IMR-90 (cell line): ENCODE results near the gene DLX1. TPM values are rescaled to one million over a fixed set of nuclear protein-coding genes. Genes with fewer than 3 reads are reported as not detected.

Experiments
- CTCF ChIP-seq: conservative IDR thresholded peaks from 2 replicates; pipeline ENCODE4 v1.5.1; 2012; ENCODE audit warnings: mild to moderate bottlenecking, low read depth, low read length, improper control_type of control experiment
- RFX5 ChIP-seq: IDR thresholded peaks from 2 replicates; pipeline ENCODE4 v1.8.0; 2012; ENCODE audit warnings: low read depth, mild to moderate bottlenecking, low read length, moderate library complexity
- SMC3 ChIP-seq: fragments of 150-350 bp; IDR thresholded peaks from 2 replicates; pipeline ENCODE4 v1.6.1; 2016; ENCODE audit warnings: low read depth, mild to moderate bottlenecking, antibody characterized with exemption, low read length, moderate library complexity
- USF2 ChIP-seq: fragments of 150-350 bp; IDR thresholded peaks from 2 replicates; pipeline ENCODE4 v1.6.1; 2017; ENCODE audit warnings: mild to moderate bottlenecking, antibody characterized with exemption, low read length, low read depth
- polyA plus RNA-seq, 3 experiments: library from polyadenylated mRNA; depleted of rRNA; stranded (reverse); fragments of >200 nt; gene quantifications; 2 replicates each; pipeline ENCODE4 v1.2.3, GENCODE V29; 2012; ENCODE audit warnings: low replicate concordance in 1 of 3
- total RNA-seq: library from RNA; depleted of rRNA; stranded (reverse); fragments of >200 nt; gene quantifications from 2 replicates; pipeline ENCODE4 v1.2.3, GENCODE V29; 2012

The DLX1 gene
- total and polyA plus RNA-seq, 2 of the 4 experiments (the other 2 are of a cell fraction), result 0.36 to 2.2 TPM

GRCh38 chr2:172086241-172087206 is 1.2 kb downstream of the DLX1 start (continued):
- TF ChIP-seq CTCF (no peak), RFX5 (no peak), SMC3 (no peak), USF2 (no peak)
